GM21737 (cell line): ENCODE data around the gene KLHL29.

ENCODE experiments used
- ATAC-seq: cut with Tn5 transposase; IDR thresholded peaks from one replicate; pipeline ENCODE4 v1.9.1; 2021; ENCODE audit warnings: mild to moderate bottlenecking, moderate library complexity; ENCODE audit not compliant: unreplicated experiment

Gene KLHL29

DNA sequence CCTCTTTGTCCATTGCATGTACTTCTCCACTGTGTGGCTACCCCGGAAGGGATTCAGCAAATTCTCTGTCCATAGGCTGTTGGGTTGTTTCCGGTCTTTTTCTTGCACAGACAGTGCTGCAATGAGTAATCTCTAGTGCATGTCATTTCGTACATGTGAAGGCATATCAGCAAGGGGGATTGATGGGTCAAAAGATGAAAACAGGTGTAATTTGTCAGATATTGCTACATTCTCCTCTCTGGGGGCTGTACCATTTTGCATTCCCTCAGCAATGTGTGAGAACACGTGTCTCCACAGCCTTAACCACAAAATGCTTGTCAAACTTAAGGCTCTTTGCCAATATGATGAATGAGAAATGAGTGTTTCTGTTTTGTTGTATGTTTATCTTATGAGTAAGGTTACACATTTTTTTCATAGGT, 60.5 kb downstream of the KLHL29 start:
- ATAC-seq = no peak

DNA sequence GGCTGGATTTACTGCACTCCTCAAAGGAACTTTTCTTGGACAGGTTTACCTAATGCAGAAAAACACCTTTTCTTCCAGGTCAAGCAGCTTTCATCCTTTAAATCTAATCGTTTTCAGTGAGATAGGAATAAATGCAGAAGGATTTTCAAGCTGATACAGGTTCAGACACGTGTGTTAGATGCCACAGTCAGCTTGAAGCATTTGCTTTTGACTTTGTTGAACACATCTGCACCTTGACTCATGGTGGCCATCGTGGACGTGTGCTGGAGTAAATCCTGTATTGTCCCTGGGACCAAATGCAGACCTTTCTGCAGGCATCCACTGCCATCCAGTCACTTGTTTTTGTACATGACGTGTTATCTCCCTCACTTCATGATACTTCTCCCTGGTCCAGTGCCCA, 61.9 kb downstream of the KLHL29 start:
- ATAC-seq = no peak

GRCh38 chr2:23447405-23447804, 62.4 kb downstream of the KLHL29 start:
- ATAC-seq = no peak

GRCh38 chr2:23448906-23449305, 63.9 kb downstream of the KLHL29 start:
- no peak for ATAC-seq

GRCh38 chr2:23449413-23449812, 64.4 kb downstream of the KLHL29 start:
- peak; percentile 77 for ATAC-seq

DNA sequence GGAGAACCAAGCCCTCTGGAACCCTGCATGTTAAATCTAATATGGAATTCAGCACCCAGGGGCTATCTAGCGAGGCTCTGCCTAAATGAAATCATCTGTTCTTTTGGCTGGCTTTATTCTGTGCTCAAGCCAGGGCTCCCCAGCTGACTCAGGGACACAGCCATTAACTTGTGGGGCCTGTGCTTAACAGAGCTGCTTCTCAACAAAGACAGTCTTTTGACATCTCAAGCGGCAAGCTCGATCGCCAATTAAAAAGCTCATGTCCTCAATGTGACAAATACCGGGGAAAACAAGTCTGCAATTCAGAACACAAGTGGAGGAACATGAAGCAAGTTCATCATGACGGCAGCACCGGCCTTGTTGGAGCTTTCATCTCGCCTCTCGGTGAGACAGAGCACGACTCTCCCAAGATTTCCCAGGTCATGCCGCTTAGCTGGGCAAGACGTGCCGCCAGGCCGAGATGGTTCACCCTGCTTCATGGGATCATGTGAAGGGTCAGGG, 64.9 kb downstream of the KLHL29 start:
- no peak for ATAC-seq

DNA sequence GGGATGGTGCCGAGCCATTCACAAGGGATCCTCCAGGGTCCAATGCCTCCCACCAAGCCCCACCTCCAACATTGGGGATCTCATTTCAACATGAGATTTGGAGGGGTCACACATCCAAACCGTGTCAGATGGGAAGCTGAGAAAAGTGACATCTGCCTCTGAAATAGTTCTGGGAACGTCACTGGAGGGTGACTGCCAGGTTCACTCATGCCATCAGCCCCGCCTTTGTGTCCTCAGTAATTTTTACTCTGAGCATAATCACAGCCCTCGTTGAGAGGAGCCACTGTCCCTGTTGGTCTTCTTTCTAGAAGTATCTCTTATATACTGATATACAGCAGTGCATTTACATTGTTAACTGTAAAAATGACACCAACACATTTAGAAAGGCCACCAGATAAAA, 67.4 kb downstream of the KLHL29 start:
- ATAC-seq = no peak

DNA sequence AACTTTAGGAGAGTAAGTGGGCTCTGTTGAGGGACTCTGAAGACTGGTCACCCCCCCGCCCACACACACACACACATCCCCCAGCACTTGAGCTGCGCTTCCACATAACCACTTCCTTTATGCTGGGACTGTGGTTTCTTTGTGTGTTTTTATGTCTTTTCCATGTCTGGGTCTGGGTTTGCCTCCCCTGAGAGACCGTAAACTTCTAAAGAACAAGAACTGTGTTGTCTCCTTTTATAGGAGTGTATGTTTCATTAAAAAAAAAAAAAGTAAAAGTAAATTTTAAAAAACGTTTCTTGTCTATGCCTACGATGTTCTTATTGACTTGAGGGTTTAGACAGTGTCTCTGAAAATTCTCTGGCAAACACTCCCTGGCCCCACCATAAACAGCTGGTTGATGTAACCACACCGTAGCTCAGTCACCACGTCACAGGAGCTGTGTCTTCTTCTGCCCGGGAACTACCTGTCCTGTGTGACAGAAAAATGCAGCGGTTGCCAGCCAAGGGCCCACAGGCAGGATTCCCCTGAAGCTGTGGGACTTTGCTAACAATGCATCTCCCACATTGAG, 68.0 kb downstream of the KLHL29 start:
- ATAC-seq = peak; percentile 46

DNA sequence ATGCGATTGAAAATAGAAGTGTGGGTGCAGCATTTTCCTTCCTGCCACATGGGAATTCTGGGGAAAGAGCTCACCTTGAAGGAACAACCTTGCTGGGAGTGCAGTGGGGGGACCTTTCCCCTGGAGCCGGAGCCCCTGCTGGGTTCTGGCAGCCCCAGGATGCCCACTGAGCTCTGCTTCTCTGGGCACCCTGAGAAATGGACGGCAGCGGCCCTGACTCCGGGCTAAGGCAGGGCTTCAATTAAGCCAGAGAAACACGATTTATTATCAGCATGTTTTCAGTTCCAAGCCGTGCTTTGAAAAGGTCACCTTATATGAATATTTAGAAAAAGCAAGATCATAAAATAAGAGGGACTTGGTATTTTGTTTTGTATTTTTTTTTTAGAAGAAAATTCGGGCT, 68.5 kb downstream of the KLHL29 start:
- ATAC-seq = no peak

GRCh38 chr2:23453836-23454460, 69.0 kb downstream of the KLHL29 start:
- ATAC-seq = no peak

DNA sequence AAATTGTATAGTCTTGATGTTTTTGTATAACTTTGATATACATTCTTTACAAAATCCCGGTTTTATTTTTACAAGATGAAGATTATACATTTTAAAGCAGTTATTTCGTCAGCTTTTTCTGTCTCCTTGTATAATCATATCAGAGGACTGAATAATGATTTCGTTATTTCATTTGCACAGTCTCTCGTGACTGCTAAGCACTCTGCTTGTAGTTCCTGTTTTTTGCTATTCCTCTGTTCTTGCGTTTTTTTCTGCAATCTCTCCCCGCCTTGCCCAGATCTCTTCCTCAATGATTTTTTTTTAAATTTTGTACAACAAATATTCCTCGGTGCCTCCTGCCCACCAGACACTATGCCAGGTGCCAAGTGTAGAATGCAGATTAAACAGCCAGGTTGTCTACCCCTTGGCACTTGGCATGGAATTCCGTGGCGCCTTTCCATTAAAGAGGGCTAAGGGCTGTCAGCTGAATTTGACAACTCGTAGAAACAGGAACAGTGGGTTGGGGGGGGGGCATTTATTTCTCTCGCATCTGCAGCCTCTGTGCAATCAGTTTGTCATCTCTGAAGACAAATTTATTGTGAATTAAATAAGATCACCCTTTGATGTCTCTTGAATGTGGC, 69.6 kb downstream of the KLHL29 start:
- ATAC-seq = no peak

DNA sequence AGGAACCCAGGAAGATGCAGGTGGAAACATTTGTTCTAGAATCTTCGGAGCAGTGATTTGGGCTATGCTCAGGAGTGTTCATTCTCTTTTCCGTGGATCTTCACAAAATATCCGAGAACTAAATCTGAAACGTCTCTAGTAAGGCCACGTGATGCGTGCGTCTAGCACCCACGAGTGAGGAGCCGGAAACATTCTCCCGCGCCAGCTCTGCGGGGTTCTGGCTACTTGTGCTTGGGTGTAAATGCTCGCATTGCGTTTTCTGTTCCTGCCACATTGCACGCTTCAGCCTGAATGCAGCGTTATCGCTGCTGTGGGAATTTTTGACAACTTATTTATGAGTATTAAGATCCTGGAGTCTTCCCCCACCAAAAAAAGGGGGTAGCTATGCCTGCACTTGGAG, 71.4 kb downstream of the KLHL29 start:
- no peak for ATAC-seq

GRCh38 chr2:23456881-23457760, 72.1 kb downstream of the KLHL29 start:
- ATAC-seq = no peak

GRCh38 chr2:23457990-23458682, 73.2 kb downstream of the KLHL29 start:
- no peak for ATAC-seq

GRCh38 chr2:23459032-23459431, 74.1 kb downstream of the KLHL29 start:
- ATAC-seq = no peak

- ATAC-seq = no peak
Observed at GRCh38 chr2:23460228-23460627, 75.2 kb downstream of the KLHL29 start.

DNA sequence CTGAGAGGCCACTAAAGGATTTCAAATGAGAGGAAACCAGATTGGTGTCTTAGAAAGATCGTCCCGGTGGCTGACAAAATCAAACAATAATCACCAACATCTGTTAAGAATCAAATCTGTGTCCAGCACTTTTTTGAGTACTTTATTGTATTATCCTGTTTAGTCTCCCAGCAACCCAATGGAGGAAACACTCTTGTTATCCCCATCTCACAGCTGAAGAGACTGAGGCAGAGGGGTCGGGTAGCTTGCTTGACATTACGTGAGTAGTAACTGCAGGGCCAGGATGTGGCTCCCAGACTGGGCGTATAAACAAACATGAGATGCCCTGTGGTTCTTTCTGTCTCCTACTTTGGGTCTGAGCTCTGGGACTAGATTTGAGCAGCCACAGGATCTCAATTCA, 76.0 kb downstream of the KLHL29 start:
- no peak for ATAC-seq

DNA sequence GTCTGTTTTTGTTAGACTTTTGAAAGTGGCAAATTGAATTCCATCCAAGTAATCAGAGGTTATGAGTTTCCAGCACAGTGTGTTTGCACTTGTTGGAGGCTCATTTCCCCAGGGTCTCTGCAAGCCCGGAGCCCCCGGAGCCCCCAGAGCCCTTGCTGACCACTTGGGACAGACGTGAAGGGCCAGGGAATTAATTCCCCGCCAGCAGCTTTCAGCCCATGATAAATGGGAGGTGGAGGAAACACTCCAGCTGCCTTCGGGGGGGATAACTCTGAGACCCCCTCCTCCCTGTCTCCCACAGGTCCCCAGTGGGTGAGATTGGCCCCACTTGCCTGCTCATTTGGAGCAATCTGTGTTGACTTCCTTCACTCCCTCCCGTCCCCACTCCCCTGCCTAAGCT, 79.2 kb downstream of the KLHL29 start:
- no peak for ATAC-seq

DNA sequence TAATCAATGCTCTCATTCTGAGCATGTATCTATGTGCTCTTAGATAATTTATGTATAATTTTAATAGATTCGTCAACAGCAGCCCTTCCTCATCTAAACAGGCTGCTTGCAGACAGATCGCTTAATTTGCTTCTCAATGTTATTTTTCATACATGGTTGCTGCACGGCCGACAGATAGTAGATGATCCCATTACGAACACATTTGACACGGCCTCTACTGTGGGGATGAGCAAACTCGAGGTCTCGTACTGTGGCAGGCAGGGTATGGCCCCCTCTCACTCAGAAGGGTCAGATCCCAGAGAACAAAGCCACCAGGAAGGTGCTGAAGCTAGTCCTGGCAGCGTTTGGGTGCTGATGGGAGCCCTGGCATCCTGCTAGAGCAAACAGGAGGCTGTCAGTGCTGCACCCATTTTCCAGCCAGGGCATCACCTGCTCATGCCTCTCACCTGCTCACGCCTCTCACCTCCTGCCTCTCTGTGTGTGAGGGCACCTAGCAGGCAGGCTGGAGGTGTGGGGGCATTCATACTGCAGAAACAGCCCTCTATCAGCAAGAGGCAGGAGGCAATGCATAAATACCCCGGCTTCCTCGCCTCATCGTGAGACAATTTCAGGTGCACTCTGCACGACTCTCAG, 80.0 kb downstream of the KLHL29 start:
- ATAC-seq = no peak

DNA sequence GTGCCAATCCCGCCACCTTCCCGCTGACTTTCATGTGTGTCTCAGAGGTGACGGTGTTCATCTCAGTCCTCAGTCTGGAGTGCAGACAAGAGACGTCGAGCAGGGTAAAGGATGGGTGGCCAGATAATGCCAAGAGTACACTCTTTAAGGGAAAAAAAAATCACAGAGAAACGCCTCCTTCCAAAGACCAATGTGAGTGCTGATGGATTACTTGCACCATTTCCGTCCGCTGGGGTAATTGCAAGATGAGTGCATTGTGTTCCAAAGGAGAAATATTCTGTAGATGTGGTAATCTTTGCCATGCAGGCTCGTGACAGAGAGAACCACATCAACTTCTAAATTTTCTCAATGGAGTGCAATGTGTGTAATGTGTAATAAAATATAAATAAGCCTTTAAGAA, 81.0 kb downstream of the KLHL29 start:
- no peak for ATAC-seq
